Ishikawa (cell line): Measurements from ENCODE around the gene NECTIN1.

ENCODE experiments used
- CEBPB ChIP-seq: IDR thresholded peaks from 2 replicates; pipeline ENCODE4 v1.6.1; 2012
- EP300 ChIP-seq: IDR thresholded peaks from 2 replicates; pipeline ENCODE4 v1.6.1; 2012; ENCODE audit warnings: borderline replicate concordance
- MAX ChIP-seq: IDR thresholded peaks from 2 replicates; pipeline ENCODE4 v1.6.1; 2012
- RAD21 ChIP-seq: IDR thresholded peaks from 2 replicates; pipeline ENCODE4 v1.6.1; 2012; ENCODE audit warnings: low read depth
- REST ChIP-seq: IDR thresholded peaks from 2 replicates; pipeline ENCODE4 v1.6.1; 2012; ENCODE audit warnings: low read depth, mild to moderate bottlenecking
- TAF1 ChIP-seq: IDR thresholded peaks from 2 replicates; pipeline ENCODE4 v1.6.1; 2012; ENCODE audit warnings: low read depth, mild to moderate bottlenecking
- YY1 ChIP-seq: IDR thresholded peaks from 2 replicates; pipeline ENCODE4 v1.6.1; 2012; ENCODE audit warnings: low read depth
- TF ChIP-seq, protein P1 (sequence below): IDR thresholded peaks from 2 replicates; pipeline ENCODE4 v1.6.1; 2012

- TF ChIP-seq REST (no peak), MAX (no peak), EP300 (no peak), CEBPB (no peak), RAD21 (no peak), YY1 (no peak), TAF1 (no peak)
- TF ChIP-seq, protein P1, sequence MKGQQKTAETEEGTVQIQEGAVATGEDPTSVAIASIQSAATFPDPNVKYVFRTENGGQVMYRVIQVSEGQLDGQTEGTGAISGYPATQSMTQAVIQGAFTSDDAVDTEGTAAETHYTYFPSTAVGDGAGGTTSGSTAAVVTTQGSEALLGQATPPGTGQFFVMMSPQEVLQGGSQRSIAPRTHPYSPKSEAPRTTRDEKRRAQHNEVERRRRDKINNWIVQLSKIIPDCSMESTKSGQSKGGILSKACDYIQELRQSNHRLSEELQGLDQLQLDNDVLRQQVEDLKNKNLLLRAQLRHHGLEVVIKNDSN: no peak
Observed at GRCh38 chr11:119669487-119669886, 59.5 kb downstream of the NECTIN1 start.
